ENCODE results near the gene SLCO2B1.

Gene SLCO2B1

DNA sequence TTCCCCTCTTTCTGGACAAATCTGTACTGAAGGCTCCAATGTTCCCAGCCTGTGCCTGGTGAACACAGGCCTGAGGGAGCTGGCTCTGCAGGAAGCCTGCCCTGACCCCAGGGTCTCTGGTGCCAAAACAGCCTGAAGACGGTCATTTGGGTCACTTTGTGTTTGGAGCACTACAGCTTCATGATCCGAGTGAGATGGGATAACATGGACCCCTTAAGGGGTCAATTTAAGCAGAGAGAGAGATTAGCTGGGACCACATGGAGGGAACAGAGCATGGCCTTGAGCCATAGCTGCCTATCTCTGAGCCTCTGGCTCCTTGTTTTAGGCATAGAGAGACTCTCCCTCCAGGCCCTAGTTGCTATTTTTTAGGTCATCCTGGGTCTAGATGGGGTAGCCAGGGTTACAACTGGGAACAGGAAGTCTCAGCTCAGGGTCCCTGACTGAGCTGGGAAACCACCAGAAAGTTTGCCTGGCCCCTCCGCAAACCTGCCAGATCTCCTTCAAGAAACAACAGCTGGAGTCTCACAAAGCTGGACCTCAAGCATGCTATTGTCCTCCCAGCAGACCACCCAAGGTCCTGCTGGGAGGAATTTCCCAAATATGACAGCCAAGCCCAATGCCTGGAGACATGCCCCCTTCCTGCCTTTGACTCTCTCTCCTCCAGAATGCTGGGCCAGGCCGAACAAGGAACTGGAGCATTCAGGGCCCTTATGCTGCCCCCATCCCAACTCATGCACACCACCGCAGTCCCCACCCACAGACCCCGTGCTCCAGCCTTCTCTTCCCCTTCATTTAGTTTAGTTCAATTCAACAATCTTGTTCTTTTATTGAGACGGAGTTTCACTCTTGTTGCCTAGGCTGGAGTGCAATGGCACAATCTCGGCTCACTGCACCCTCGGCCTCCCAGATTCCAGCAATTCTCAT, 4.0 kb downstream of the SLCO2B1 start:
- TF ChIP-seq, protein P1, sequence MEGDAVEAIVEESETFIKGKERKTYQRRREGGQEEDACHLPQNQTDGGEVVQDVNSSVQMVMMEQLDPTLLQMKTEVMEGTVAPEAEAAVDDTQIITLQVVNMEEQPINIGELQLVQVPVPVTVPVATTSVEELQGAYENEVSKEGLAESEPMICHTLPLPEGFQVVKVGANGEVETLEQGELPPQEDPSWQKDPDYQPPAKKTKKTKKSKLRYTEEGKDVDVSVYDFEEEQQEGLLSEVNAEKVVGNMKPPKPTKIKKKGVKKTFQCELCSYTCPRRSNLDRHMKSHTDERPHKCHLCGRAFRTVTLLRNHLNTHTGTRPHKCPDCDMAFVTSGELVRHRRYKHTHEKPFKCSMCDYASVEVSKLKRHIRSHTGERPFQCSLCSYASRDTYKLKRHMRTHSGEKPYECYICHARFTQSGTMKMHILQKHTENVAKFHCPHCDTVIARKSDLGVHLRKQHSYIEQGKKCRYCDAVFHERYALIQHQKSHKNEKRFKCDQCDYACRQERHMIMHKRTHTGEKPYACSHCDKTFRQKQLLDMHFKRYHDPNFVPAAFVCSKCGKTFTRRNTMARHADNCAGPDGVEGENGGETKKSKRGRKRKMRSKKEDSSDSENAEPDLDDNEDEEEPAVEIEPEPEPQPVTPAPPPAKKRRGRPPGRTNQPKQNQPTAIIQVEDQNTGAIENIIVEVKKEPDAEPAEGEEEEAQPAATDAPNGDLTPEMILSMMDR (IDR thresholded peaks at IDR 0.05; ENCODE audit: low read depth, low read length): no peak
- no peak overlapping the region for H3K4me3 ChIP-seq (replicated peaks in 1 of 2; ENCODE audit: low read depth in 2 of 2, low read length in 2 of 2)
- peak in 1 of 2 donors; percentile 49 for DNase-seq (ENCODE audit: low read depth in 2 of 2)

DNA sequence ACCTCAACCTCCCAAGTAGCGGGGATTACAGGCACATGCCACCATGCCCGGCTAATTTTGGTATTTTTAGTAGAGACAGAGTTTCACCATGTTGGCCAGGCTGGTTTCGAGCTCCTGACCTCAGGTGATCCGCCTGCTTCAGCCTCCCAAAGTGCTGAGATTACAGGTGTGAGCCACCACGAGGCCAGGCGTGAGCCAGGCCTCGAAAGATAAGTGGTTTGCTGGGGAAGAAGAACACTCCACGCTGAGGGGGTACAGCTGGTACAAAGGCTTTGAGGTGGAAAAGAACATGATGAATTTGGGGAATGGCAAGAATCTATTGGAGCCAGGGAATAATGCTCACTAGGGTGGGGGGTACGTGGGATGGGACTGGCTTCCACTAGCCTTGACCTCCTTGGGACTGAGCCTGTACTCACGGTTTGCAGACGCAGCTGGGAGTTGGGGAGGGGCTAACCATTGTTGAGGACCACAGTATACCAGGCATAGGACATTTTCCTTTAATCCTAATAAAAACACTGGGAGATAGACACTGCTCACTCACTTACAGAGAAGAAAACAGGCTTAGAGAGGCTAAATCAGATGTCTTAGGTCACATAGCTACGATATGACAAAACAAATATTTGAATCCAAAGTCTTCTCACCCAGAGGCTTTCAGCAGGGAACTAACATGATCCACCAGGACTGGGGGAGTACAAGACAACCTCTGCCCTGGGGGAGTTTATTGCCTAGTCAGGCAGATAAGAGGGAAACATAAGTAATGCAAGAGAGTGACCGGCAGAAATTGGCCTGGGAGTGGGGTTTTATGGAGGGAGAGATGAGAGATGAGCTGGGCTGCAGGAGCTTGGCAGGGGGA, 4.9 kb downstream of the SLCO2B1 start:
- DNase-seq (ENCODE audit: low read depth in 2 of 2): peak in 1 of 2 donors; percentile 35
- no peak overlapping the region for H3K4me3 ChIP-seq (replicated peaks in 1 of 2; ENCODE audit: low read depth in 2 of 2, low read length in 2 of 2)
- TF ChIP-seq, protein P1 (IDR thresholded peaks at IDR 0.05; ENCODE audit: low read depth, low read length): no peak

GRCh38 chr11:75158241-75158640, 7.3 kb downstream of the SLCO2B1 start:
- TF ChIP-seq, protein P1 (IDR thresholded peaks at IDR 0.05; ENCODE audit: low read depth, low read length): no peak
- no peak for DNase-seq (ENCODE audit: low read depth in 2 of 2)

DNA sequence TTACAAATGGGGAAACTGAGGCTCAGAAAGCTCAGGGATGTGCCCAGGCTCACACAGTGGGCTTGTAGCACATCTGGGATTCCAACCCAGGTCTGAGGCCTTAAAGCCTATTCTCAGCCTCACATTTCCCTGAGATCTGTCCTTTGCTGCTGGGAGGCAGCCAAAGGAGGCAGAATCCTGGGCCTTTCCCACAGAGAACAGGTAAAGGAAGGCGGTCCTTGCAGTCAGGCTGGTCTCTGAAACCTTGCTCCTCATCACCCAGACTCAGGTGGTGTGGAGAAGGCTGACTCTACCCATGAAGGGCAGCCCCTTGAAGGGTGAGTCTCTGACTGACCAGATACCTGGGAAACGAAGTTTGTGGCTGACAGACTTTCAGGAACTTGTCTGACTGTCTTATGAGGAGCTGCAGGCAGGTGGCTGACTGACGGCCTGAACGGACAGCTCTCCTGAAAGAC, 7.8 kb downstream of the SLCO2B1 start:
- DNase-seq (ENCODE audit: low read depth in 2 of 2): no peak
- TF ChIP-seq, protein P1 (IDR thresholded peaks at IDR 0.05; ENCODE audit: low read depth, low read length): no peak
- no peak overlapping the region for H3K4me3 ChIP-seq (replicated peaks in 1 of 2; ENCODE audit: low read depth in 2 of 2, low read length in 2 of 2)

More at GRCh38 chr11:75158241-75158640, 7.3 kb downstream of the SLCO2B1 start:
- H3K4me3 ChIP-seq (replicated peaks in 1 of 2; ENCODE audit: low read depth in 2 of 2, low read length in 2 of 2): no peak overlapping the region

GRCh38 chr11:75159151-75159953, 8.4 kb downstream of the SLCO2B1 start:
- TF ChIP-seq, protein P1 (IDR thresholded peaks at IDR 0.05; ENCODE audit: low read depth, low read length): no peak
- DNase-seq (ENCODE audit: low read depth in 2 of 2): no peak
- H3K4me3 ChIP-seq (replicated peaks in 1 of 2; ENCODE audit: low read depth in 2 of 2, low read length in 2 of 2): no peak overlapping the region

DNA sequence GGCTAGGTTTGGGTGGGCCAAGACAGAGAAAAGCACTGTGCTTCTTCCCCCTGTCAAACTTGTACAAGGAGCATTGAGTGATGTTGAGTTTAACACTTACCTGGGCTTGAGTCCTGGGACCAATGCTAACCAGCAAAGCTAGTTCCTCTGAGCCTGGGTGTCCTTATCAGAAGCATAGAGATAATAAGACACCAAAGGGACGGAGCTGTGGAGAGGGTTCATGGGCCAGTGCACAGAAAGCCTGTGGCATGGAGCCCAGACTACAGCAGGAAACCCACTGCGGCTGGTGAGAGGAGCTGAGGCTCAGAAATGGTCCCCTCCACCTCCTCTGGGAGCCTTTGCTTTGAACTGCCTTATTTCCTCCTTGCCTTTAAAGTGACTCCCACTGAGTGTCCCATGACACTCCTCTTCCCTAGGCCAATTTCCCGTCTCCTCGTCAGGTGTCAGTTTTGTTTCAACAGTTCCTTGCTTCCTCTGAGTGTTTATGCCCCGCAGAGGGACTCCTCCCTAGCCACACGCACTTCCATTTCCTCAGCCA, 9.4 kb downstream of the SLCO2B1 start:
- no peak for DNase-seq (ENCODE audit: low read depth in 2 of 2)
- H3K4me3 ChIP-seq (replicated peaks in 1 of 2; ENCODE audit: low read depth in 2 of 2, low read length in 2 of 2): no peak overlapping the region
- TF ChIP-seq, protein P1 (IDR thresholded peaks at IDR 0.05; ENCODE audit: low read depth, low read length): no peak

All from cardiac fibroblast (primary cell).